Erythroblast (primary cell): ENCODE data around the gene NEDD4L.

Experiments
- GATA1 ChIP-seq: IDR thresholded peaks from 2 replicates; pipeline ENCODE4 v1.6.1; 2011; ENCODE audit warnings: low read depth, mild to moderate bottlenecking, control low read depth, low read length, moderate library complexity
- POLR2A ChIP-seq: IDR thresholded peaks from 2 replicates; pipeline ENCODE4 v1.6.1; 2011; ENCODE audit warnings: mild to moderate bottlenecking, low read length

DNA sequence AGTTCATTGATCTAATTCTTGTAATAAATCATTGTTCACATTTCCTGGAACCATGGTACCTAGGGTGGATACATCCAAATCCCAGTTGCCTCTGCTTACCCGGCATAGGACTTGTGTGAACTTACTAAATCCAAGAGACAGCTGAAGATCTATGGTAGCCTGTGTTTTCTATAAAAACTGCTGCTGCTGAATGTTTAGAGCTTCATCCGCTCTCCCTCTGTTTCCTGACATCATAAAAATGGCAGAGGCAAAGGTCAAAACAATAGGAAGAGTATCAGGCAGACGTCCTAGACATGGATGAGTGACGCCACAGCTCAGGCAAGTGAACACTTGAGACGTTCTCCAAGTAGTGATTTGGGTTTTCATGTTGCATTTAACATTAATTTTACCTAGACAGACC is 326.6 kb downstream of the NEDD4L start:
- no peak for TF ChIP-seq GATA1
- no peak for TF ChIP-seq POLR2A
